ENCODE results near the gene PHLPP1.

Gene PHLPP1

DNA sequence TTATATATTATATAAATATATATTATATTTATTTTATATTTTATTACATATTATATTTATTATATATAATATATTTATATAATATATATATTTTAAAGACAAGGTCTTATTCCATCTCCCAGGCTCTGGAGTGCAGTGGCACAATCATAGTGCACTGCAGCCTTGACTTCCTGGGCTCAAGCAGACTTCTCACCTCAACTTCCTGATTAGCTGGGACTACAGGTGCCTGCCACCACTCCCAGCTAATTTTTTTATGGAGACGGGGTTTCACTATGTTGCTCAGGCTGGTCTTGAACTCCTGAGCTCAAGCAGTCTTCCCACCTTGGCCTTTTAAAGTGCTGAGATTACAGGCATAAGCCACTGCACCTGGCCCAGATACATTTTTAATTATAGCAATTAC, 110.0 kb downstream of the PHLPP1 start:
- no peak overlapping the region for H3K4me3 ChIP-seq (ENCODE audit: low read depth, low read length)
- in situ Hi-C loops (cut with HindIII; ENCODE audit: low sequenced_read_pairs), result no loop called here
- TF ChIP-seq, protein P1, sequence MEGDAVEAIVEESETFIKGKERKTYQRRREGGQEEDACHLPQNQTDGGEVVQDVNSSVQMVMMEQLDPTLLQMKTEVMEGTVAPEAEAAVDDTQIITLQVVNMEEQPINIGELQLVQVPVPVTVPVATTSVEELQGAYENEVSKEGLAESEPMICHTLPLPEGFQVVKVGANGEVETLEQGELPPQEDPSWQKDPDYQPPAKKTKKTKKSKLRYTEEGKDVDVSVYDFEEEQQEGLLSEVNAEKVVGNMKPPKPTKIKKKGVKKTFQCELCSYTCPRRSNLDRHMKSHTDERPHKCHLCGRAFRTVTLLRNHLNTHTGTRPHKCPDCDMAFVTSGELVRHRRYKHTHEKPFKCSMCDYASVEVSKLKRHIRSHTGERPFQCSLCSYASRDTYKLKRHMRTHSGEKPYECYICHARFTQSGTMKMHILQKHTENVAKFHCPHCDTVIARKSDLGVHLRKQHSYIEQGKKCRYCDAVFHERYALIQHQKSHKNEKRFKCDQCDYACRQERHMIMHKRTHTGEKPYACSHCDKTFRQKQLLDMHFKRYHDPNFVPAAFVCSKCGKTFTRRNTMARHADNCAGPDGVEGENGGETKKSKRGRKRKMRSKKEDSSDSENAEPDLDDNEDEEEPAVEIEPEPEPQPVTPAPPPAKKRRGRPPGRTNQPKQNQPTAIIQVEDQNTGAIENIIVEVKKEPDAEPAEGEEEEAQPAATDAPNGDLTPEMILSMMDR (IDR thresholded peaks at IDR 0.05; ENCODE audit: low read depth, low read length, missing control alignments), result no peak
- no peak for DNase-seq (ENCODE audit: low read depth)

DNA sequence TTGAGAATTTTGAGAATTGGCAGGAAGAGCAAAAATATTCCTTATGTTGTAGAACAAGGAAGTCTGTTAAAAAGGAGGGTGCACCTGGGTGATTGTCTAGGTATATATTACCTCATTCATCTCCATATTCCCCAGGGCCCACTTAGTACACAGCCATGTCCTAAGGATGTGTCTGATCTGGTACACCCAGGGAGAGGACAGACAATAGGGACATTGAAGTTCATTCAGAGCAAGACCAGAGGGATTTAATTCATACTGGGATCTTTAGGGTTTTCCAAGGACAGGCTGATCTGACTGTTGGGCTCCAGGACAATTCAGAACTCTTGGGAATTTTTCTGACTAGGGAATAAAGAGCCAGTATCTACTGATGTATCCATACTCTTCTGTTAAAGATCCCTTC, 112.1 kb downstream of the PHLPP1 start:
- no peak overlapping the region for H3K4me3 ChIP-seq (ENCODE audit: low read depth, low read length)
- TF ChIP-seq, protein P1 (IDR thresholded peaks at IDR 0.05; ENCODE audit: low read depth, low read length, missing control alignments), result no peak
- no peak for DNase-seq (ENCODE audit: low read depth)
- in situ Hi-C loops (cut with HindIII; ENCODE audit: low sequenced_read_pairs), result no loop called here

- TF ChIP-seq, protein P1 (IDR thresholded peaks at IDR 0.05; ENCODE audit: low read depth, low read length, missing control alignments), result no peak
- DNase-seq (ENCODE audit: low read depth), result no peak
- no peak overlapping the region for H3K4me3 ChIP-seq (ENCODE audit: low read depth, low read length)
- in situ Hi-C loops (cut with HindIII; ENCODE audit: low sequenced_read_pairs), result no loop called here
These were observed 112.8 kb downstream of the PHLPP1 start for GRCh38 chr18:62828091-62828640.

DNA sequence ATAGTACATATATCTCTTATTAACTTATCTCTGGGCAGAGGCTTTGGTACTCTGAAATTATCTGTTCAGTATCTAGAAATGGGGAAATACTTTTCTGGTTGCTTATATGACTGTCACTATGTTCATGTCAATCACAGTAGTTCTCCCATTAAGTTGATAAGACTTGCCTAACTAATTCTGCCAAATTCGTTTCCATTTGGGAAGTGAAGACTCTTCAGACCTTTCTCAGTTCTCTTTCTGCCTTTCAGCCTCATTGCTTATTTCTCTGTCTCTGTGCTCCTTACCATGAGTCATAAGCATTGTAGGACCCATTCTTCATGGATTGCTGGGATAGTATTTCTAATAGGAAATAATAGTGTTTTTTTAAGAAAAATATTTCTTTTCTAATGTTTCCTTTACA, 113.5 kb downstream of the PHLPP1 start:
- no peak overlapping the region for H3K4me3 ChIP-seq (ENCODE audit: low read depth, low read length)
- TF ChIP-seq, protein P1 (IDR thresholded peaks at IDR 0.05; ENCODE audit: low read depth, low read length, missing control alignments), result no peak
- in situ Hi-C loops (cut with HindIII; ENCODE audit: low sequenced_read_pairs), result no loop called here
- DNase-seq (ENCODE audit: low read depth), result no peak

GRCh38 chr18:62829936-62830335, 114.6 kb downstream of the PHLPP1 start:
- no peak for DNase-seq (ENCODE audit: low read depth)
- H3K4me3 ChIP-seq (ENCODE audit: low read depth, low read length), result no peak overlapping the region
- TF ChIP-seq, protein P1 (IDR thresholded peaks at IDR 0.05; ENCODE audit: low read depth, low read length, missing control alignments), result no peak
- in situ Hi-C loops (cut with HindIII; ENCODE audit: low sequenced_read_pairs), result no loop called here

DNA sequence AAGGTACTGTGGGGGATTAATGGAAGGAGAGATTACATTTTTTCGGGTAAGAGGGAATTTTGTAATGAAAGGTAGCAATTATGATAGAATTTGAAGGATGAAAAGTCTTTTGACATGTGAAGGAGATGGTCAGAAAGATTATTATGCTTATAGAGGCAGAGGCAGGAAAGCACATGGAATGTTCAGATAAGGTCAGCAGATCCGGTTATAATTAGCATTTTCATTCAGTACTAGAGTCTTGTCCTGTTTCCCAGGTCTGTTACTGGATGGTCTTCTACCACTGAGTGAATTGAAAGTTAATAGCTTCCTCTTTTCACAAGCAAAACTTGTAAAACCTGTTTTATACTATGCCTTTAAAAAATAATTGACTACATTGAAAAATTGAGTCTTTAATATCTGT, 116.9 kb downstream of the PHLPP1 start:
- in situ Hi-C loops (cut with HindIII; ENCODE audit: low sequenced_read_pairs), result no loop called here
- DNase-seq (ENCODE audit: low read depth), result no peak
- no peak overlapping the region for H3K4me3 ChIP-seq (ENCODE audit: low read depth, low read length)
- TF ChIP-seq, protein P1 (IDR thresholded peaks at IDR 0.05; ENCODE audit: low read depth, low read length, missing control alignments), result no peak

DNA sequence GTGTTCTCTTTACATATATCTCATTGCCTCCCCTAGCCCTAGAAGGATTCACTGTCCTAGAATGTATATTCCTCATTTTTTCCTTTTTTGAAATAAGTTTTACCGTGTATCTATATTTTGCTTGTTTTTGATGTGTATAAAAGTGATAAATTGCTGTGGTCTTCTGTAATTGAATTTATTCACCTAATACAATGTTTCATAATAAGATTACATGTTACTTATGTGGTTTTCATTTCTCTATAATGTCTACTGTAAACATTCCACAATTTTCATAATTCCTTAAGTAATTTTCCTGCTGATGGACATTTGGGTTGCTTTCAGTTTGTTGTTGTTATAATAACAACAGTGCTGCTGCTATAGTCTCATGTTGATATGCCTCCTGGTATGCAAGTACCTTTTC, 118.2 kb downstream of the PHLPP1 start:
- DNase-seq (ENCODE audit: low read depth), result no peak
- H3K4me3 ChIP-seq (ENCODE audit: low read depth, low read length), result no peak overlapping the region
- in situ Hi-C loops (cut with HindIII; ENCODE audit: low sequenced_read_pairs), result no loop called here
- TF ChIP-seq, protein P1 (IDR thresholded peaks at IDR 0.05; ENCODE audit: low read depth, low read length, missing control alignments), result no peak

All from astrocyte of the cerebellum (primary cell).